H1 (cell line): ENCODE data around the gene CCDC28A. TPM values are rescaled to one million over a fixed set of nuclear protein-coding genes. Genes with fewer than 3 reads are reported as not detected.

Experiments used
- CTCF ChIA-PET: fragments of 300-600 bp; sonication (Branson Sonifier 250); formaldehyde crosslinking; loops from one replicate; lab custom pipeline; 2021; ENCODE audit not compliant: partially characterized antibody; lab: Charles Lee
- POLR2A ChIA-PET: fragments of 300-600 bp; sonication (Branson Sonifier 250); formaldehyde crosslinking; loops from one replicate; lab custom pipeline; 2021; ENCODE audit warnings: inconsistent platforms; ENCODE audit not compliant: partially characterized antibody; lab: Charles Lee
- DNase-seq, 2 experiments: peaks; one replicate each; pipeline versions ENCODE4 v3.0.0 to v3.0.0-alpha.2; 2010 to 2022; ENCODE audit warnings: low spot score in 2 of 2, low read depth in 1 of 2, mixed read lengths in 1 of 2
- FAIRE-seq: peaks from 2 replicates; lab custom pipeline; 2011; peaks lifted over from hg19 to GRCh38; lab: Jason Lieb, UNC
- H2AFZ ChIP-seq: 2 replicates; pipeline ENCODE4 v1.8.1; 2012; ENCODE audit warnings: low read length, inconsistent platforms
- H2AK5ac ChIP-seq: 2 replicates; pipeline ENCODE4 v1.6.1; 2013; ENCODE audit warnings: low read depth, low read length
- H2BK120ac ChIP-seq: replicated peaks from 2 replicates; pipeline ENCODE3; 2013; ENCODE audit warnings: low read depth, low read length, inconsistent platforms
- H2BK12ac ChIP-seq: 2 replicates; pipeline ENCODE4 v1.6.1; 2013; ENCODE audit warnings: low read depth, low read length
- H2BK15ac ChIP-seq: 2 replicates; pipeline ENCODE4 v1.6.1; 2013; ENCODE audit warnings: low read length
- H2BK20ac ChIP-seq: 2 replicates; pipeline ENCODE4 v1.6.1; 2013; ENCODE audit warnings: low read length
- H2BK5ac ChIP-seq: 2 replicates; pipeline ENCODE4 v1.6.1; 2013; ENCODE audit warnings: low read depth, low read length
- H3K14ac ChIP-seq: 2 replicates; pipeline ENCODE4 v1.6.1; 2013; ENCODE audit warnings: inconsistent platforms; ENCODE audit not compliant: insufficient read length
- H3K18ac ChIP-seq: 2 replicates; pipeline ENCODE4 v1.6.1; 2013; ENCODE audit warnings: low read length; ENCODE audit errors: extremely low read depth
- H3K23ac ChIP-seq: 2 replicates; pipeline ENCODE4 v1.6.1; 2013; ENCODE audit warnings: inconsistent platforms; ENCODE audit not compliant: insufficient read length
- H3K23me2 ChIP-seq: 2 replicates; pipeline ENCODE4 v1.6.1; 2013; ENCODE audit warnings: low read depth, low read length
- H3K27ac ChIP-seq: 2 replicates; pipeline ENCODE4 v1.6.1; 2011; ENCODE audit warnings: low read depth, low read length, inconsistent platforms
- H3K27me3 ChIP-seq, 4 experiments: replicated peaks in 1 of 4; 1 replicate in 1 of 4; 2 replicates in 3 of 4; pipeline versions ENCODE4 v1.6.1 to v1.8.1; 2011 to 2013; ENCODE audit warnings: low read length in 3 of 4, mild to moderate bottlenecking in 3 of 4, inconsistent platforms in 2 of 4, mixed read lengths in 2 of 4, moderate library complexity in 1 of 4; ENCODE audit not compliant: control insufficient read depth in 3 of 4, insufficient read depth in 3 of 4; ENCODE audit errors: extremely low read depth in 1 of 4
- H3K36me3 ChIP-seq, 4 experiments: 2 replicates each; pipeline versions ENCODE4 v1.6.1 to v1.8.1; 2011 to 2013; ENCODE audit warnings: mild to moderate bottlenecking in 4 of 4, low read length in 3 of 4, moderate library complexity in 2 of 4, control low read depth in 1 of 4, inconsistent platforms in 1 of 4; ENCODE audit not compliant: insufficient read depth in 4 of 4, control insufficient read depth in 2 of 4
- H3K4ac ChIP-seq: replicated peaks from 2 replicates; pipeline ENCODE3; 2013; ENCODE audit warnings: low read length, low read depth, mixed read lengths, inconsistent platforms; ENCODE audit not compliant: insufficient read length
- H3K4me1 ChIP-seq, 4 experiments: replicated peaks in 1 of 4; 1 replicate in 1 of 4; 2 replicates in 3 of 4; pipeline versions ENCODE4 v1.6.1 to v1.8.1; 2011 to 2013; ENCODE audit warnings: low read length in 3 of 4, inconsistent platforms in 2 of 4, mixed read lengths in 1 of 4; ENCODE audit not compliant: insufficient read depth in 4 of 4, control insufficient read depth in 3 of 4
- H3K4me2 ChIP-seq, 2 experiments: 2 replicates each; pipeline versions ENCODE4 v1.6.1 to v1.8.1; 2011 to 2013; ENCODE audit warnings: low read depth in 2 of 2, low read length in 2 of 2, control low read depth in 1 of 2, inconsistent platforms in 1 of 2, mild to moderate bottlenecking in 1 of 2; ENCODE audit not compliant: insufficient read depth in 1 of 2
- H3K4me3 ChIP-seq, 4 experiments: fragments of 200-600, 300-600 bp in 1 of 4; sonication (generic), shearing (Covaris generic), sonication (Bioruptor Twin) in 1 of 4; 2 replicates each; pipeline versions ENCODE4 v1.5.1 to v1.8.1; 2011 to 2016; ENCODE audit warnings: low read length in 4 of 4, low read depth in 3 of 4, control low read depth in 2 of 4, inconsistent platforms in 2 of 4, mild to moderate bottlenecking in 2 of 4, mixed read lengths in 1 of 4, moderate library complexity in 1 of 4; ENCODE audit not compliant: insufficient read depth in 2 of 4; ENCODE audit errors: extremely low read depth in 1 of 4
- H3K56ac ChIP-seq: replicated peaks from 2 replicates; pipeline ENCODE3; 2013; ENCODE audit warnings: low read depth, mild to moderate bottlenecking, mixed read lengths, low read length, inconsistent platforms; ENCODE audit not compliant: insufficient read length
- H3K79me1 ChIP-seq: 2 replicates; pipeline ENCODE4 v1.6.1; 2013; ENCODE audit warnings: low read depth, low read length, control low read depth
- H3K79me2 ChIP-seq, 2 experiments: 2 replicates each; pipeline versions ENCODE4 v1.6.1 to v1.8.1; 2012 to 2013; ENCODE audit warnings: low read length in 2 of 2, mild to moderate bottlenecking in 2 of 2, inconsistent platforms in 1 of 2; ENCODE audit not compliant: insufficient read depth in 2 of 2, control insufficient read depth in 1 of 2
- H3K9ac ChIP-seq, 4 experiments: replicated peaks in 1 of 4; 1 replicate in 1 of 4; 2 replicates in 3 of 4; pipeline versions ENCODE4 v1.6.1 to v1.8.1; 2011 to 2013; ENCODE audit warnings: low read depth in 3 of 4, low read length in 3 of 4, control low read depth in 2 of 4, mild to moderate bottlenecking in 2 of 4, moderate library complexity in 2 of 4, inconsistent platforms in 1 of 4; ENCODE audit errors: extremely low read depth in 1 of 4
- H3K9me3 ChIP-seq, 2 experiments: 2 replicates each; pipeline versions ENCODE4 v1.6.1 to v1.8.1; 2012 to 2013; ENCODE audit warnings: mild to moderate bottlenecking in 2 of 2, moderate library complexity in 2 of 2, control low read depth in 1 of 2, inconsistent platforms in 1 of 2, low read depth in 1 of 2, low read length in 1 of 2, mixed read lengths in 1 of 2; ENCODE audit not compliant: insufficient read depth in 2 of 2
- H4K20me1 ChIP-seq, 2 experiments: replicated peaks in 1 of 2; 2 replicates each; pipeline versions ENCODE3 to v1.8.1; 2011 to 2013; ENCODE audit warnings: inconsistent platforms in 2 of 2, low read length in 2 of 2, mild to moderate bottlenecking in 1 of 2; ENCODE audit not compliant: insufficient read depth in 2 of 2, control insufficient read depth in 1 of 2
- H4K5ac ChIP-seq: 2 replicates; pipeline ENCODE4 v1.6.1; 2013; ENCODE audit warnings: low read length, low read depth, mixed read lengths, inconsistent platforms; ENCODE audit not compliant: insufficient read length
- H4K8ac ChIP-seq: 2 replicates; pipeline ENCODE4 v1.8.0; 2013; ENCODE audit warnings: mild to moderate bottlenecking, moderate library complexity, low read length, inconsistent platforms; ENCODE audit not compliant: insufficient read depth; ENCODE audit errors: extremely low read depth
- H4K91ac ChIP-seq: replicated peaks from 2 replicates; pipeline ENCODE3; 2013; ENCODE audit warnings: low read length, mixed read lengths, inconsistent platforms; ENCODE audit not compliant: insufficient read length
- ATF2 ChIP-seq: IDR thresholded peaks from 2 replicates; pipeline ENCODE4 v1.6.1; 2012; ENCODE audit warnings: low read length, inconsistent platforms
- FOSL1 ChIP-seq: IDR thresholded peaks from 2 replicates; pipeline ENCODE4 v1.6.1; 2011; ENCODE audit warnings: mild to moderate bottlenecking, low read depth, low read length, moderate library complexity; ENCODE audit not compliant: insufficient read depth
- HDAC2 ChIP-seq, 2 experiments: fragments of 300-600 bp in 1 of 2; sonication (generic) in 1 of 2; IDR thresholded peaks; 2 replicates each; pipeline ENCODE4 v1.6.1; 2011 to 2012; ENCODE audit warnings: low read depth in 2 of 2, low read length in 2 of 2, mild to moderate bottlenecking in 2 of 2, moderate library complexity in 2 of 2, borderline replicate concordance in 1 of 2, inconsistent platforms in 1 of 2
- POLR2A ChIP-seq, 2 experiments: IDR thresholded peaks; 1 replicate in 1 of 2; 2 replicates in 1 of 2; pipeline ENCODE4 v1.6.1; 2011; ENCODE audit warnings: low read depth in 2 of 2, low read length in 2 of 2, mild to moderate bottlenecking in 2 of 2; ENCODE audit errors: control extremely low read depth in 1 of 2
- POLR2AphosphoS5 ChIP-seq: IDR thresholded peaks from 2 replicates; pipeline ENCODE4 v1.6.1; 2011; ENCODE audit warnings: low read depth, low read length
- POU5F1 ChIP-seq: IDR thresholded peaks from 2 replicates; pipeline ENCODE4 v1.6.1; 2011; ENCODE audit warnings: low read depth, mild to moderate bottlenecking, low read length, moderate library complexity
- SRF ChIP-seq: IDR thresholded peaks from 2 replicates; pipeline ENCODE4 v1.6.1; 2011; ENCODE audit warnings: mild to moderate bottlenecking, low read depth, low read length, moderate library complexity
- TAF1 ChIP-seq: IDR thresholded peaks from 2 replicates; pipeline ENCODE4 v1.6.1; 2011; ENCODE audit warnings: mild to moderate bottlenecking, low read depth, low read length
- ZNF274 ChIP-seq: IDR thresholded peaks from 2 replicates; pipeline ENCODE4 v1.7.0; 2012; ENCODE audit warnings: low read length, borderline replicate concordance; ENCODE audit errors: extremely low read depth
- WGBS, 2 experiments: shearing (Covaris generic) in 1 of 2; methylation state at CpG; one replicate each; pipeline versions ENCODE4 v1.1.6 to v1.1.7; 2013 to 2015; ENCODE audit warnings: low lambda C conversion rate in 2 of 2, mixed read lengths in 2 of 2, inconsistent platforms in 1 of 2, low coverage in 1 of 2, missing lambda C conversion rate in 1 of 2; ENCODE audit not compliant: insufficient replicate concordance in 2 of 2, insufficient coverage in 1 of 2, insufficient read length in 1 of 2; ENCODE audit errors: extremely low coverage in 1 of 2, missing lambda C conversion rate in 1 of 2; 5-methylcytosine and 5-hydroxymethylcytosine counted together
- polyA plus RNA-seq, 7 experiments: library from polyadenylated mRNA; depleted of rRNA in 3 of 7; stranded (reverse) in 5 of 7; unstranded in 2 of 7; fragments of >200 nt in 5 of 7; fragments of 200-250 nt in 2 of 7; gene quantifications; 1 replicate in 5 of 7; 2 replicates in 1 of 7; 4 replicates in 1 of 7; pipeline versions ENCODE4 v1.2.1 to v1.2.3, GENCODE V29; 2011 to 2013; ENCODE audit warnings: missing spikeins in 2 of 7, mixed read lengths in 2 of 7
- total RNA-seq: library from RNA; stranded (reverse); fragmentation: NEBNext Ultra II Directional; extraction: Animal tissue kit (Norgen Biotek cat#: 25700); gene quantifications from 2 replicates; pipeline ENCODE4 v1.2.1, GENCODE V29; 2021
- TF ChIP-seq, protein P1 (sequence below): IDR thresholded peaks from 2 replicates; pipeline ENCODE4 v1.6.1; 2011; ENCODE audit warnings: low read length, improper control_type of control experiment
- TF ChIP-seq, protein P2 (sequence below): IDR thresholded peaks from 2 replicates; pipeline ENCODE4 v1.6.1; 2012; ENCODE audit warnings: inconsistent platforms

The CCDC28A gene
- total and polyA plus RNA-seq, 2 of the 8 experiments (the other 6 are each of a cell fraction or from before 2014, with no cell fraction given): 9.6 to 12.1 TPM

GRCh38 chr6:138837246-138837645 is 63.7 kb downstream of the CCDC28A start:
- no peak overlapping the region for H4K5ac ChIP-seq
- H2AFZ ChIP-seq: no peak overlapping the region
- H3K79me2 ChIP-seq: no peaks in the 10 kb centered on the region
- H3K23me2 ChIP-seq: peaks cover 2% of the 10 kb centered on the region; the same call in 1 of the 2 replicates
- ChIA-PET CTCF (interaction anchor here (0.6 kb wide), 1 partner anchor 185 kb away, joined by 3 read pairs; no protein-coding TSS in a partner anchor), POLR2A (no interaction called here)
- no peaks in the 10 kb centered on the region for H3K79me1 ChIP-seq
- no peak for DNase-seq
- no peak overlapping the region for H3K14ac ChIP-seq
- no peak overlapping the region for H2BK20ac ChIP-seq
- no peak overlapping the region for H3K9ac ChIP-seq
- no peak overlapping the region for H3K18ac ChIP-seq
- H3K27ac ChIP-seq: no peak overlapping the region
- no peak overlapping the region for H2BK15ac ChIP-seq
- H2BK120ac ChIP-seq: no peak overlapping the region
- H4K20me1 ChIP-seq: no peaks in the 10 kb centered on the region
- H3K4ac ChIP-seq: no peak overlapping the region
- no peak overlapping the region for H3K23ac ChIP-seq
- no peak for FAIRE-seq
- H3K9me3 ChIP-seq: no peaks in the 10 kb centered on the region
- H3K27me3 ChIP-seq: no peaks in the 10 kb centered on the region
- H3K4me2 ChIP-seq: no peak overlapping the region
- H2BK5ac ChIP-seq: no peak overlapping the region
- H3K56ac ChIP-seq: no peak overlapping the region
- no peak overlapping the region for H2AK5ac ChIP-seq
- H2BK12ac ChIP-seq: no peak overlapping the region
- no peak overlapping the region for H3K4me3 ChIP-seq
- WGBS, 2 experiments: 85% methylated on average over 6 of the region's 6 CpGs; no CpG with 5 or more reads in 1 of the 2 experiments
- H3K36me3 ChIP-seq: no peaks in the 10 kb centered on the region; a peak in 1 of 8 replicates
- H4K8ac ChIP-seq: no peak overlapping the region
- no peaks in the 10 kb centered on the region for H3K4me1 ChIP-seq
- no peak overlapping the region for H4K91ac ChIP-seq
- TF ChIP-seq POLR2AphosphoS5: no peak
- TF ChIP-seq ATF2: no peak
- no peak for TF ChIP-seq POLR2A (IDR thresholded peaks at IDR 0.05; ENCODE audit: control extremely low read depth in 1 of 2, low read depth in 2 of 2, low read length in 2 of 2)
- TF ChIP-seq, protein P1, sequence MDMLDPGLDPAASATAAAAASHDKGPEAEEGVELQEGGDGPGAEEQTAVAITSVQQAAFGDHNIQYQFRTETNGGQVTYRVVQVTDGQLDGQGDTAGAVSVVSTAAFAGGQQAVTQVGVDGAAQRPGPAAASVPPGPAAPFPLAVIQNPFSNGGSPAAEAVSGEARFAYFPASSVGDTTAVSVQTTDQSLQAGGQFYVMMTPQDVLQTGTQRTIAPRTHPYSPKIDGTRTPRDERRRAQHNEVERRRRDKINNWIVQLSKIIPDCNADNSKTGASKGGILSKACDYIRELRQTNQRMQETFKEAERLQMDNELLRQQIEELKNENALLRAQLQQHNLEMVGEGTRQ: no peak
- TF ChIP-seq SRF: no peak
- TF ChIP-seq, protein P2, sequence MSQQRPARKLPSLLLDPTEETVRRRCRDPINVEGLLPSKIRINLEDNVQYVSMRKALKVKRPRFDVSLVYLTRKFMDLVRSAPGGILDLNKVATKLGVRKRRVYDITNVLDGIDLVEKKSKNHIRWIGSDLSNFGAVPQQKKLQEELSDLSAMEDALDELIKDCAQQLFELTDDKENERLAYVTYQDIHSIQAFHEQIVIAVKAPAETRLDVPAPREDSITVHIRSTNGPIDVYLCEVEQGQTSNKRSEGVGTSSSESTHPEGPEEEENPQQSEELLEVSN: no peak
- no peak for TF ChIP-seq FOSL1
- no peak for TF ChIP-seq TAF1
- TF ChIP-seq HDAC2 (IDR thresholded peaks at IDR 0.05; ENCODE audit: borderline replicate concordance in 1 of 2, low read depth in 2 of 2, low read length in 2 of 2): no peak
- no peak for TF ChIP-seq ZNF274
- no peak for TF ChIP-seq POU5F1
